ENCODE results near the gene SOS1. TPM values are rescaled to one million over a fixed set of nuclear protein-coding genes. Genes with fewer than 3 reads are reported as not detected.

The SOS1 gene
- total RNA-seq, 3 donors from 2014 or later = 21.0 to 31.5 (median 24.7) TPM

- DNase-seq (no peak), ATAC-seq (no peak)
- Mint-ChIP-seq H3K4me3 (no peak overlapping the region), H3K9me3 (no peaks in the 10 kb centered on the region), H3K27me3 (ENCODE audit: low read depth) (no peaks in the 10 kb centered on the region), H3K36me3 (ENCODE audit: insufficient read depth) (peaks cover 21% of the 10 kb centered on the region), H3K4me1 (ENCODE audit: low read depth) (peaks cover 4% of the 10 kb centered on the region)
Observed at GRCh38 chr2:39013871-39014270, 107.0 kb downstream of the SOS1 start.

DNA sequence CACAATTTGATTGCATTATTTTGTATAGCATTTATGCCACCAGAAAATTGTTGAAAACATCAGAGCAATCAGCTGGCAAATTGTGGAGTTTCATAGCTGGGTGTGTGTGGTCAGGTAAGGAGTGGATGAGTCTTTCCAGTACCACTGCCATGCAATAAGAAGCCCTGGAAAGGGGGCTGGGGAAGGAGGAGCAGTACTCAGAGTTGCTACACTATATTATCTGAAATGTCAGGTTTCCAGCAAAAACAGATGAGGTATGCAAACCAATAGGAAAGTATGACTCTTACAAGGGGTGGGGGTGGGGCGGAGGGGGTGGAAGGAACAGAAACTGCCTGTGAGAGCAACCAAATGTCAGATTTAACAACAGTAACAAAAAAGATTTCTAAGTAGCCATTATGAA lies 112.2 kb downstream of the SOS1 start:
- Mint-ChIP-seq H3K27me3 (ENCODE audit: low read depth) (no peaks in the 10 kb centered on the region), H3K9me3 (no peaks in the 10 kb centered on the region), H3K36me3 (ENCODE audit: insufficient read depth) (peaks cover 41% of the 10 kb centered on the region), H3K4me1 (ENCODE audit: low read depth) (peaks cover 8% of the 10 kb centered on the region), H3K4me3 (no peak overlapping the region)
- DNase-seq = no peak
- ATAC-seq = no peak

DNA sequence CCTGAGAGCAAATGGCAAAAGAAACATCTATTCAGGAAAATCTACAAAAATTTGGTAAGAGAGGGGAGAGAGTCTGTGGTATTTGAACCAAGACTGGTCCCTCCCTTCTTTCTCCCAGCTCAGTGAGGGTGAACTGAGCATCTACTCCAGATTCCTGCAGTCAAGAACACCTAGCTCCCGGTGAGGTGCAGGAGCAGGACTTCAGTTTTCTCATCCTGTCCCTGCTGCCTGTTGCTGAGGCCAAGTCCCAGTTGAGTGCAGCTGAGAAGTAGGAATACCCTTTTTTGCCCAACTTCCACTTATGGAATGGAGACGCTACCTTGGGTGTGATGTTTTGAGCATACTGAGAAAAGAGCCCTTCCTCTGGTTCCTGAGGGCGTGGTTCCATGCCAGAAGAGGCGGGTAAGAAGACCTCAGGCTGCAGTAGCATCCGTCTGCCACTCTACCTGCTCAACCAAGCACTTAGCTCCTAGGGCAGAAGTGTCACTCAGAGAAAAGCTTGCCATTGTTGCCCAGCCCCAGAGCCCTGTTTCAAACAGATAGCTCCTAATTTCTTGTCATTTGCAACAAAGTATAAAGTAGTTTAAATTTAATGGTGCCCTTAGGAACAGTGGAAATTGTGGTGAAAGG lies 112.9 kb downstream of the SOS1 start:
- no peak for DNase-seq

DNA sequence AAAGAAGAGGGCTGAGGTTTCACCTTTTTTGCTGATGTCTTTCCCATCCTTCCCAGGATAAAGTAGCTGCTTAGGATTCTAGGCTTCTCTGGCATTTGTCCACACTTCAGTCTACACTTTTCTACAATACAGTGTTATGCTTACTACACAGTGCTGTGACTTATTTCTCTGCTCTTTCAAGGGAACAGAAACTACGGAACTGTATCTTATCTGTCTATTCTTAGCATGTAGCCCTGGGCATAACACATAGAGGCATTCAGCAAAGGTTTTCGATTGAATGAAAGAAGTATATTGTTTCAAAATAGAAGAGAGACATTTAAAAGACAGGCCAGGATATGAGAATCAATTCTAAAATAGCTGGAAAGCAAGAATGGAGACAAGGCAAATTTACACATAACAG lies 120.3 kb downstream of the SOS1 start:
- DNase-seq = no peak
- no peak for ATAC-seq
- H3K36me3 Mint-ChIP-seq (ENCODE audit: insufficient read depth) = peaks cover 45% of the 10 kb centered on the region
- H3K27me3 Mint-ChIP-seq (ENCODE audit: low read depth) = no peaks in the 10 kb centered on the region
- H3K4me1 Mint-ChIP-seq (ENCODE audit: low read depth) = peaks cover 5% of the 10 kb centered on the region
- H3K4me3 Mint-ChIP-seq = no peak overlapping the region
- H3K9me3 Mint-ChIP-seq = no peaks in the 10 kb centered on the region

More for the DNA sequence above, 112.9 kb downstream of the SOS1 start:
- Mint-ChIP-seq H3K27me3 (ENCODE audit: low read depth) (no peaks in the 10 kb centered on the region), H3K9me3 (no peaks in the 10 kb centered on the region), H3K36me3 (ENCODE audit: insufficient read depth) (peaks cover 37% of the 10 kb centered on the region), H3K4me3 (no peak overlapping the region), H3K4me1 (ENCODE audit: low read depth) (peaks cover 8% of the 10 kb centered on the region)
- no peak for ATAC-seq

- DNase-seq (no peak), ATAC-seq (no peak)
- Mint-ChIP-seq H3K4me1 (ENCODE audit: low read depth) (peaks cover 7% of the 10 kb centered on the region), H3K4me3 (no peak overlapping the region), H3K36me3 (ENCODE audit: insufficient read depth) (peaks cover 45% of the 10 kb centered on the region), H3K9me3 (no peaks in the 10 kb centered on the region), H3K27me3 (ENCODE audit: low read depth) (no peaks in the 10 kb centered on the region)
Observed at GRCh38 chr2:38997781-38998180, 123.1 kb downstream of the SOS1 start.

DNA sequence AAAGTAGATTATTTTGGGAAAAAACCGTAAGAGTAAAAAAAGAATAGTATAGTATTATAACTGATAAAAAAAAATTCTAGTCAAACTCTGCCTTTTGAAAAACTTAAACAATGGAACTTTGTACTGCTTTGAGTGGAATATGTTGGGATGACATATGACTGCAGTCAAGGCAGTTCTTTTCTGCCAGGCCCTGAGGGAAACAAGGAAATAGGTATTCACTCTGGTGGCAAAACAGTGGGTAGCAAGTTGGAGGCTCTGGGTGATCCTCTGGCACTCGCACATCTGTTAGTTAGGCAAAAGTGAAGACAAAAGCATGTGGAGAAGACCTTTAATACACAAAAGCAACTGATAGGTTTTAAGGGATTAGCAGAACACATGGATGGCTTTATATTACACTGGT lies 129.0 kb downstream of the SOS1 start:
- Mint-ChIP-seq H3K36me3 (ENCODE audit: insufficient read depth) (peaks cover 27% of the 10 kb centered on the region), H3K9me3 (no peaks in the 10 kb centered on the region), H3K27me3 (ENCODE audit: low read depth) (no peaks in the 10 kb centered on the region), H3K4me3 (no peak overlapping the region), H3K4me1 (ENCODE audit: low read depth) (peaks cover 7% of the 10 kb centered on the region)
- ATAC-seq = no peak
- no peak for DNase-seq

- Mint-ChIP-seq H3K27me3 (ENCODE audit: low read depth) (no peaks in the 10 kb centered on the region), H3K9me3 (no peaks in the 10 kb centered on the region), H3K36me3 (ENCODE audit: insufficient read depth) (peaks cover 32% of the 10 kb centered on the region), H3K4me3 (no peak overlapping the region), H3K4me1 (ENCODE audit: low read depth) (peaks cover 4% of the 10 kb centered on the region)
- ATAC-seq = no peak
- no peak for DNase-seq
Observed at GRCh38 chr2:38988716-38989115, 132.1 kb downstream of the SOS1 start.

- ATAC-seq = no peak
- no peaks in the 10 kb centered on the region for H3K4me1 Mint-ChIP-seq (ENCODE audit: low read depth)
- no peaks in the 10 kb centered on the region for H3K27me3 Mint-ChIP-seq (ENCODE audit: low read depth)
- H3K9me3 Mint-ChIP-seq = no peaks in the 10 kb centered on the region
- no peak for DNase-seq
- peaks cover 24% of the 10 kb centered on the region for H3K36me3 Mint-ChIP-seq (ENCODE audit: insufficient read depth)
- H3K4me3 Mint-ChIP-seq = no peak overlapping the region
Observed at GRCh38 chr2:38982498-38982897, 138.4 kb downstream of the SOS1 start.

DNA sequence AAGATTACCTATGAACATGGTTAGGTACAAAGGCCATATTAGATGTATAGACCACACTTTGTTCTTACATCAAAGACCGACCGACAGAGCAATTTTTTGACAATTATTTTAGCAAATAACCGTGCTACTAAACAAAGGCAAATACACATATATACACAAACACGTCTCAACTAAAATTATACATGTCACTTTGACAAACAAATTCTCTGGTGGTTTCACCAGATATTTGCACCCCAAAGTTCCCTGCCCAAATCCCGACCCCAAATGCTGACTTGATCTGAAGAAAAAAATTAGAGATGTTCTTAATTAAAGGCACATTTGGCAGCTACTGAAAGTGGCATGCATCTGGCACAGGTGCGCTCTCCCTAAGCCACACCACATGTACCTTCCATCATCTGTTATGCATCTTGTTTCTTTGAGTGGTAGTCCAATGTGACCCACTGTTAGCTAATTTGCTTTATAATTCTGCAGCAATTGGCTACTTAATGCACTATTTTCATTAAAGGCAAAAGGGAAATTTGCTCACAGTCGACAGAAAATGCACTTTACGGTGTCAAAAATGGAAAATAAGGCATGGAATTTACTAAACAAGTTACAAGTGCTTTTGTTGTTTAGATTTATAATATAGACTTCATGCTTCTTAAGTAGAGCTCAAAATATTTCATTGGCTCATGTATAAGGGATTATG lies 139.0 kb downstream of the SOS1 start:
- ATAC-seq = no peak
- H3K27me3 Mint-ChIP-seq (ENCODE audit: low read depth) = no peaks in the 10 kb centered on the region
- H3K4me3 Mint-ChIP-seq = no peak overlapping the region
- H3K4me1 Mint-ChIP-seq (ENCODE audit: low read depth) = no peaks in the 10 kb centered on the region
- H3K36me3 Mint-ChIP-seq (ENCODE audit: insufficient read depth) = peaks cover 21% of the 10 kb centered on the region
- no peaks in the 10 kb centered on the region for H3K9me3 Mint-ChIP-seq
- no peak for DNase-seq

DNA sequence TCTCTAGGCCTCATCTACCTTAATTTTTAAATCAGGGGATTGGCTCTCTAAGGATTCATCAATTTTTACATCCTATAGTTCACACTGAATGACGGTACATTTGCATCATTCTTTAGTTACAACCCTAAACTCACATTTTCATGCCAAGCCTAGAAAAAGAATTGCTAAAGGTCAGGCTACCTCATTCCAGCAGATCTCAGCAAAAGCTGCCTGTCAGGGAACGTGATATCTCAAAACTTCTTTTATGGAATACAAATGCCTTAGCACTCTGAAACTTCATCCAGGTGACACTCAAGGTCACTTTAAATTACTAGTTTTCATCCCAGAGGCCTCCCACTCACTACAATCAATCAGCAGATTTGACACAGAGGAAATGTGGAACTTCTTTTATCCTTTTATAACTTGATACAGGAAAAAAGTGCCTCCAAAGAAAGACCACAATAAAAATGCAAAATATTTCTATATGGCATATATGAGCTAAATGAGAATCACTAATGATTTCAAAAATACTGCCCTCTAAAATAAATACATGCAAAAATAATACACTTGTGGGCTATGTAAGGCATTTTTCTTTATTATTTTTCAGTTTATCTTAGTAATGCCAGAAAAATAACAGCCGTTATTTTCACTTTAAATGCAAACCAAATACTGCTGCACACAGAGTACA lies 139.7 kb downstream of the SOS1 start:
- no peak overlapping the region for H3K4me3 Mint-ChIP-seq
- H3K9me3 Mint-ChIP-seq = no peaks in the 10 kb centered on the region
- no peak for DNase-seq
- no peaks in the 10 kb centered on the region for H3K27me3 Mint-ChIP-seq (ENCODE audit: low read depth)
- no peak for ATAC-seq
- peaks cover 20% of the 10 kb centered on the region for H3K36me3 Mint-ChIP-seq (ENCODE audit: insufficient read depth)
- no peaks in the 10 kb centered on the region for H3K4me1 Mint-ChIP-seq (ENCODE audit: low read depth)

GRCh38 chr2:38978908-38979307 lies 141.9 kb downstream of the SOS1 start:
- Mint-ChIP-seq H3K27me3 (ENCODE audit: low read depth) (no peaks in the 10 kb centered on the region), H3K9me3 (no peaks in the 10 kb centered on the region), H3K4me3 (no peak overlapping the region)

GRCh38 chr2:38978296-38978903 lies 142.5 kb downstream of the SOS1 start:
- DNase-seq = no peak
- peaks cover 6% of the 10 kb centered on the region for H3K36me3 Mint-ChIP-seq (ENCODE audit: insufficient read depth)
- H3K9me3 Mint-ChIP-seq = no peaks in the 10 kb centered on the region
- no peak overlapping the region for H3K4me3 Mint-ChIP-seq
- H3K27me3 Mint-ChIP-seq (ENCODE audit: low read depth) = no peaks in the 10 kb centered on the region
- ATAC-seq = no peak
- no peaks in the 10 kb centered on the region for H3K4me1 Mint-ChIP-seq (ENCODE audit: low read depth)

More at GRCh38 chr2:38978908-38979307, 141.9 kb downstream of the SOS1 start:
- DNase-seq = no peak
- Mint-ChIP-seq H3K36me3 (ENCODE audit: insufficient read depth) (peaks cover 6% of the 10 kb centered on the region), H3K4me1 (ENCODE audit: low read depth) (no peaks in the 10 kb centered on the region)
- ATAC-seq = no peak

DNA sequence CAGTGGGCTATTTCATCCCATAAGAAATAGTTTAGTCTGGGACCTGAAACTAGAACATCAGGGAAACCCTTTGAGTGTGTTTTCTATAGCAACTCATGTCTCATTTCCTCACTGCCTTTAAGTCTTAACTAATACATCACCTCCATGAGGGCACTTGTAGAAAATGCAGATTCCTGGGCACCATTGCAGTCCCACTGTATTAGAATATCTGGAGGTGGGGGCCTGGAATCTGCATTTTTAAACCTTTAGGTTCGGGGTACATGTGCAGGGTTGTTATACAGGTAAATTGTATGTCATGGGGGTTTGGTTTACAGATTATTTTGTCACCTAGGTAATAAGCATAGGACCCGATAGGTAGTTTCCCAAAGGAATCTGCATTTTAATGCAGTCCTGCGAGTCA lies 143.8 kb downstream of the SOS1 start:
- H3K4me1 Mint-ChIP-seq (ENCODE audit: low read depth) = no peaks in the 10 kb centered on the region
- H3K4me3 Mint-ChIP-seq = no peak overlapping the region
- H3K27me3 Mint-ChIP-seq (ENCODE audit: low read depth) = no peaks in the 10 kb centered on the region
- DNase-seq = no peak
- no peak for ATAC-seq
- no peaks in the 10 kb centered on the region for H3K9me3 Mint-ChIP-seq
- H3K36me3 Mint-ChIP-seq (ENCODE audit: insufficient read depth) = peaks cover 6% of the 10 kb centered on the region

DNA sequence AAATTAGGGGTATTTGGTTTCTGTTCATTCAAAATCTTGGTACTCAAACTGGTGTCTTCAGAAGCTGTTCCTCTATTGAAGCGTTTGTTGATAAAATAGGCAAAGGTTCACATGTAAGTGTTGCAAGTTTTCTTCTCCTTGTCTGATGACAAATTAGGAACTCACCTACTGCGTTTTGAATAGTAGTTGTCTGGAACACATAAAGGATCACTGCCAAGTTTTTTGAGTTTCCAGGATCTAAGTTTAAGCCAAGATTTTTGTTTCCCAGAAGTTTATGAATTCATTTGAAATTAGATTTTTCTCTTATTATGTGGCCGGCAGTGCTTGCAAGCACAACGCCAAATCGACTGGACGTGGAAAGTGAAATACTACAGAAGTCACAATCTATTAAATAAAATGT lies 145.8 kb downstream of the SOS1 start:
- no peaks in the 10 kb centered on the region for H3K4me1 Mint-ChIP-seq (ENCODE audit: low read depth)
- no peak overlapping the region for H3K4me3 Mint-ChIP-seq
- no peaks in the 10 kb centered on the region for H3K9me3 Mint-ChIP-seq
- H3K36me3 Mint-ChIP-seq (ENCODE audit: insufficient read depth) = peaks cover 5% of the 10 kb centered on the region
- H3K27me3 Mint-ChIP-seq (ENCODE audit: low read depth) = no peaks in the 10 kb centered on the region
- DNase-seq (no peak), ATAC-seq (no peak)

Measured in activated T-cell treated with anti-CD3 and anti-CD28 coated beads, Interleukin-2, amount 50 U/mL, for 4 hours (primary cell).